Measurements from ENCODE around the gene CPT1C. TPM values are rescaled to one million over a fixed set of nuclear protein-coding genes. Genes with fewer than 3 reads are reported as not detected.

CPT1C gene
- total RNA-seq, 1 donor from 2014 or later, result 12.3 TPM

DNA sequence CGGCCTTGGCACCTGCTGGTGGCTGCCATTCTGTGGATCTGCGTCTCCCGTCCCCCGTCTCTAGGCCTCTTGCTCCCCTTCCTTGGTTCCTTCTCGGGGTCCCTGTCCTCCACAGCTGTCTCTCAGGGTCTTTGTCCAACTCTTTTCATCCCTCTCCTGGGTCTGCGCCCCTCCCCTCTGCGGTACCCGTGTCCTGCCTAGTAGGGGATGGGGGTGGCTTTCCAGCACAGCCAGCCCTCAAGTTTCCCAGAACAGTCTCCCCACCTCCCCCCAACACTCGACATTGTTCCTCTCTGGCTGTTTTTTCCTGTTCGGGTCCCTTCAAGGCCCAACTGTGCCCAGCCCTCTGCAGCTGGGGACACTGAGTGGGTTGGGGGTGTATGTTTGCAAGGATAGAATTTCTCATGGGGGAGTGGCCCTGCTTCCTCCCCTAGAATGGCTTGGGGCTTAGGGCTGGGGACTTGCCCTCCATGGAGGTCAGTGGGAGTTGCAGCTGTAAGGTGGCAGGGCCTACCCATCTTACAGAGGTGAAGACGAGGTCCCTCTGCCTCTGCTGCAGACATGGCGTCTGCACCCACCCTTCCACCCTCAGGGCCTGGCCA, 2.3 kb upstream of the CPT1C start:
- Histone ChIP-seq H3K4me1 (peaks cover 0 to 17% of the 10 kb centered on the region in 2 donors), H3K27ac (no peak overlapping the region), H3K4me3 (peak overlapping the region in 1 of 2 donors; percentile 65), H3K9me3 (no peaks in the 10 kb centered on the region), H3K27me3 (no peaks in the 10 kb centered on the region), H3K36me3 (peaks cover 29 to 44% of the 10 kb centered on the region in 2 donors)
- TF ChIP-seq, protein P1, sequence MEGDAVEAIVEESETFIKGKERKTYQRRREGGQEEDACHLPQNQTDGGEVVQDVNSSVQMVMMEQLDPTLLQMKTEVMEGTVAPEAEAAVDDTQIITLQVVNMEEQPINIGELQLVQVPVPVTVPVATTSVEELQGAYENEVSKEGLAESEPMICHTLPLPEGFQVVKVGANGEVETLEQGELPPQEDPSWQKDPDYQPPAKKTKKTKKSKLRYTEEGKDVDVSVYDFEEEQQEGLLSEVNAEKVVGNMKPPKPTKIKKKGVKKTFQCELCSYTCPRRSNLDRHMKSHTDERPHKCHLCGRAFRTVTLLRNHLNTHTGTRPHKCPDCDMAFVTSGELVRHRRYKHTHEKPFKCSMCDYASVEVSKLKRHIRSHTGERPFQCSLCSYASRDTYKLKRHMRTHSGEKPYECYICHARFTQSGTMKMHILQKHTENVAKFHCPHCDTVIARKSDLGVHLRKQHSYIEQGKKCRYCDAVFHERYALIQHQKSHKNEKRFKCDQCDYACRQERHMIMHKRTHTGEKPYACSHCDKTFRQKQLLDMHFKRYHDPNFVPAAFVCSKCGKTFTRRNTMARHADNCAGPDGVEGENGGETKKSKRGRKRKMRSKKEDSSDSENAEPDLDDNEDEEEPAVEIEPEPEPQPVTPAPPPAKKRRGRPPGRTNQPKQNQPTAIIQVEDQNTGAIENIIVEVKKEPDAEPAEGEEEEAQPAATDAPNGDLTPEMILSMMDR (IDR thresholded peaks at IDR 0.05), result no peak
- intact Hi-C loops (cut with DNase I), result no loop called here
- DNase-seq (ENCODE audit: low spot score in 2 of 2), result no peak

DNA sequence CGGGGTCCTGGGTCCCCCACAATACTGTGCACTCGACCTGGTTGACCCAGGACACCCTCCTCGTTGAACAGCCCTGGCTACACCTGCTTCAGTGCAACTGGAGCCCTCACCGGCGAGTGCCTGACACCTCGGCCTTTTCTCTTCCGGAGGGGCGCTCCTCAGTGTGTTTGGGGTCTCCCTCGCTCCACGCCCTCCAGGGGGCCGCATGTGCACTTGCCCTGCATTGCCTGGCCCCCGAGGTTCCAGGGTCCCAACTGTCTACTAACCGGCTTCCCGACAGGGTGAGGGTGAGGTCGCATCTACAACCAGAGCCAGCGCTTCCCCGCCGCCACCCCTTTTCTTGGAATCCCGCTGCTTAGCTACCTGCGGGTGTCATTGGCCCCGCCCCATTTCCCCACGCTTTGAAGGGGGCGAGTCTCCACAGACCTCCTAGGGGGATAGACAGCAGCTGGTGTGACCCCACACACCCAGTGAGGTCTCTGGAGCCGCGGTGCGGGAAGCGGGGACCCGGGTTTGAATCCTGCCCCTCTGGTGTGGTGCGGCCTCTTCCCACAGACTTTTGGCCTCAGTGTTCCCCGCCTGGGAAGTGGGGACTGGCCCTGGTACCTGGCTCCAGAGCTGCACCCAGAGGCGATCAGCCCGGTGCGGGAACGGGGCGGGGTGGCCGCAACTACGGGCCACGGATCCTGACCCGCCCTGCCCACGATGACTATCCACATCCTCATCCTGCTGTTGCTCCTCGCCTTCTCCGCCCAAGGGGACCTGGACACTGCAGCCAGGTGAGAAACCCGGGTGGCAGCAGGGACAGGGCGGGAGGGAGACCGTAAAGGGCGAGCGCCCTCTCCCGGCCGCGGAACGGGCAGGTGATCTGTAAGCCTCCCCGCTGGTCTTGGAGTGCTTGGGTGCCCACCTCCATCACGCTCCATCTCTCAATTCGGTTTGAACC, 1.5 kb upstream of the CPT1C start, which contains the start of gene ADM5:
ADM5 (plus strand) TSS at position 462 of the 946 bp plus-strand sequence; CDS start at position 706, 244 bp downstream.
- TF ChIP-seq, protein P1 (IDR thresholded peaks at IDR 0.05), result peak; percentile 33 to 53 (median 34)
- Histone ChIP-seq H3K4me3 (peak within 1 kb of the TSS; percentile 46 to 65), H3K27me3 (no peaks in the 10 kb centered on the region), H3K9me3 (no peaks in the 10 kb centered on the region), H3K4me1 (peaks cover 0 to 17% of the 10 kb centered on the region in 2 donors), H3K36me3 (peaks cover 21 to 37% of the 10 kb centered on the region in 2 donors), H3K27ac (no peak within 1 kb of the TSS)
- intact Hi-C loops (cut with DNase I), result no loop called here
- no peak for DNase-seq (ENCODE audit: low spot score in 2 of 2)

DNA sequence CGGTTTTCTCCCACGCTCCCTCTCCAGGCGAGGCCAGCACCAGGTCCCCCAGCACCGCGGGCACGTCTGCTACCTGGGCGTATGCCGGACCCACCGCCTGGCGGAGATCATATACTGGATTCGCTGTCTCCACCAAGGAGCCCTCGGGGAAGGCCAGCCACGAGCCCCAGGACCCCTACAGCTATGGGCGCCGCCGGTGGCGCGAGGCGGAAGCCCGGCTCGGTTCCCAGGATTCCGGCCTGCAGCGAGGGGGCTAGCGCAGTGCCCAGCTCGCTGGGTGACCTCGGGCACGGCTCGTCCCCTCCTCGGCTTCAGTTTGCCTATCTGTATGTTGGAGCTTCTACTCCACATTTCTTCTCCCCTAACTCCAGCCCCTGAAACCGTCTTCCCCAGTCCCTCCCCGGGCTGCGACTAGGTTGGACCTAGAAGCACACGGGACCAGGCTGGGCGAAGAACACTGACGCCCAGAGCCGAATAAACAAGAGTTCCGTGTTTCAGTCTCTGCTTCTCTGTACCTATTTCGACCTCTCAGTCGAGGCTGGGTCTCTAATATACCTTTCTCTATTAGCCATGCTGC, 749 bp upstream of the CPT1C start:
- Histone ChIP-seq H3K4me1 (peaks cover 0 to 17% of the 10 kb centered on the region in 2 donors), H3K4me3 (peak overlapping the region; percentile 46 to 65), H3K9me3 (no peaks in the 10 kb centered on the region), H3K27ac (no peak overlapping the region), H3K27me3 (no peaks in the 10 kb centered on the region), H3K36me3 (peaks cover 14 to 29% of the 10 kb centered on the region in 2 donors)
- TF ChIP-seq, protein P1 (IDR thresholded peaks at IDR 0.05), result peak in 1 of 3 experiments; percentile 6
- intact Hi-C loops (cut with DNase I), result no loop called here
- DNase-seq (ENCODE audit: low spot score in 2 of 2), result no peak

DNA sequence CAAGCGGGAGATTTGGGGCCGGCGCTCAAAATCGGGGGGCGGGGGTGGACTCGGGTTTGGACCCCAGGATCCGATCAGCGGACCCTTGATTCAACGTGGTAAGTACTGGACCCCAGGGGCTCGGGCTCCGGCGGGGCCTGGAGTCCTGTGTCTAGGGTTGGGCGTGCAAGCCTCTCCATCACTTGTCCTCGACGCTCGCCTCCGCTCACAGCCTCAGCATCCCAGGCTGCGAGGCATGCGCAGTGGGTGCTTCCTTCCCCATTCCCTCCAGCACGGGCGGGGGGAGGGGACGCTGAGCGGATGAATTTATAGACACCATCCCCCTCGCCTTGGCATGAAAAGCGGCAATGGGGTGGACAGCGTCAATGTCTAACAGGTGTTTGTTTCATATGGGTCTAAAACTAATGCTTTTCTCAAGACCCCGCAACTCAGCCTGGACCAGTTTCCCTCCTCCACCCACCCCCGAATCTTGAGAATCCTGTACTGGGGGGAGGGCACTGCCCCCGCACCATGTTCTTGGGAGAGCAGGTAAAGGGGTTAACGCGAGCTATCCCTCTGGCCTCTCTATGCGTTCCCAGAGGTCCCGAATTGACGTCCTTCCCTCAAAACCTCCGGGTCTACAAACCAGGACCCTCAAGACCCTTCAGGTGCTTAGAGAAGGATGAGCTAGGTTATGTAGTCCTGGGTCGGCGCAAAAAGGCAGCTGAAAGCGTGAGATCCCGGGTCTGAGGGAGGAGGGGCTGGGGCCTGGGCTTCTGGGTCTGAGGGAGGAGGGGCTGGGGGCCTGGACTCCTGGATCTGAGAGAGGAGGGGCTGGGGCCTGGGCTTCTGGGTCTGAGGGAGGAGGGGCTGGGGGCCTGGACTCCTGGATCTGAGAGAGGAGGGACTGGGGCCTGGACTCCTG, 579 bp downstream of the CPT1C start:
- Histone ChIP-seq H3K4me3 (peak overlapping the region; percentile 46 to 65), H3K27ac (no peak overlapping the region), H3K36me3 (peaks cover under 1 to 16% of the 10 kb centered on the region in 2 donors), H3K9me3 (no peaks in the 10 kb centered on the region), H3K4me1 (peaks cover 0 to 17% of the 10 kb centered on the region in 2 donors), H3K27me3 (no peaks in the 10 kb centered on the region)
- TF ChIP-seq, protein P1 (IDR thresholded peaks at IDR 0.05), result no peak
- intact Hi-C loops (cut with DNase I), result no loop called here
- DNase-seq (ENCODE audit: low spot score in 2 of 2), result no peak

DNA sequence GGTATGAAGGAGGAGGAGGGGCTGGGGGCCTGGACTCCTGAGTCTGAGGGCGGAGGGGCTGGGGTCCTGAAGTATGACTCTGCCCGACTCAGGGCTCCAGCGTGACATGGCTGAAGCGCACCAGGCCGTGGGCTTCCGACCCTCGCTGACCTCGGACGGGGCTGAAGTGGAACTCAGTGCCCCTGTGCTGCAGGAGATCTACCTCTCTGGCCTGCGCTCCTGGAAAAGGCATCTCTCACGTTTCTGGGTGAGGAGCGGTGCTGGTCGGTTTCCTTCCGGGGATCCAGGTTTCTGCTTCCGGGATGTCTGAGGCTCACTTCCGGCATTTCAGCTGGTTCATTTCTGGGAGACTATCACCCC, 1.2 kb downstream of the CPT1C start:
- H3K4me3 ChIP-seq, result no peak overlapping the region
- no peaks in the 10 kb centered on the region for H3K9me3 ChIP-seq
- intact Hi-C loops (cut with DNase I), result no loop called here
- H3K27me3 ChIP-seq, result no peaks in the 10 kb centered on the region
- TF ChIP-seq, protein P1 (IDR thresholded peaks at IDR 0.05), result no peak
- peaks cover 0 to 9% of the 10 kb centered on the region in 2 donors for H3K36me3 ChIP-seq
- no peak overlapping the region for H3K27ac ChIP-seq
- no peak for DNase-seq (ENCODE audit: low spot score in 2 of 2)
- H3K4me1 ChIP-seq, result peaks cover 0 to 17% of the 10 kb centered on the region in 2 donors
